Brain pericyte (primary cell): ENCODE data around the gene IKZF4.
A peak's percentile ranks its signal among the peaks of the same experiment; 100 is the strongest.
"Not testable (repeated sequence)": the region's sequence is repeated elsewhere in the genome, so short reads cannot be mapped to it uniquely, and the experiment has no call there.

ENCODE experiments used
- DNase-seq: peaks from one replicate; pipeline ENCODE4 v3.0.0-alpha.2; 2012; ENCODE audit warnings: low read depth, low spot score

The IKZF4 gene

GRCh38 chr12:56020423-56021184, at the start of gene IKZF4:
Gene IKZF4 (plus strand): TSS chr12:56021043. CDS start chr12:56021494, 451 bp downstream.
- DNase-seq = no peak

- DNase-seq = no peak
These were observed 48.8 kb upstream of the IKZF4 start for GRCh38 chr12:55972042-55972441.

GRCh38 chr12:55972456-55972855, 48.4 kb upstream of the IKZF4 start:
- no peak for DNase-seq

GRCh38 chr12:55972911-55973598, 47.8 kb upstream of the IKZF4 start:
- DNase-seq = no peak

- DNase-seq = peak; percentile 100
These were observed 47.1 kb upstream of the IKZF4 start, which contains the start of gene RAB5B for GRCh38 chr12:55973599-55974307. Gene RAB5B (plus strand): TSS chr12:55974078. CDS start chr12:55986961, 12,883 bp downstream.

GRCh38 chr12:55974308-55974730, 46.5 kb upstream of the IKZF4 start:
- DNase-seq = no peak

- DNase-seq = no peak
These were observed 42.5 kb upstream of the IKZF4 start for GRCh38 chr12:55978393-55978792.

GRCh38 chr12:55979069-55979468, 41.8 kb upstream of the IKZF4 start:
- DNase-seq = no peak

- DNase-seq = not testable (repeated sequence)
These were observed 39.0 kb upstream of the IKZF4 start for GRCh38 chr12:55981882-55982281.

- DNase-seq = no peak
These were observed 38.4 kb upstream of the IKZF4 start for GRCh38 chr12:55982319-55982936.

GRCh38 chr12:55983232-55983842, 37.5 kb upstream of the IKZF4 start:
- no peak for DNase-seq

GRCh38 chr12:55984861-55985260, 36.0 kb upstream of the IKZF4 start:
- DNase-seq = no peak

- no peak for DNase-seq
These were observed 35.5 kb upstream of the IKZF4 start for GRCh38 chr12:55985341-55985740.

GRCh38 chr12:55985976-55986375, 34.9 kb upstream of the IKZF4 start:
- DNase-seq = not testable (repeated sequence)

- no peak for DNase-seq
These were observed 29.7 kb upstream of the IKZF4 start for GRCh38 chr12:55991110-55991509.

- no peak for DNase-seq
These were observed 27.5 kb upstream of the IKZF4 start for GRCh38 chr12:55993230-55993853.

GRCh38 chr12:55995366-55995765, 25.5 kb upstream of the IKZF4 start:
- DNase-seq = no peak

GRCh38 chr12:55996201-55996714, 24.6 kb upstream of the IKZF4 start:
- DNase-seq = no peak

- DNase-seq = peak; percentile 88
These were observed 23.9 kb upstream of the IKZF4 start, which contains the start of gene SUOX for GRCh38 chr12:55996715-55997534. Gene SUOX (plus strand): TSS chr12:55997276. CDS start chr12:56002222, 4,946 bp downstream.

GRCh38 chr12:55997535-55997859, 23.3 kb upstream of the IKZF4 start:
- DNase-seq = no peak
